ENCODE measurements around the gene STK39.

The STK39 gene

DNA sequence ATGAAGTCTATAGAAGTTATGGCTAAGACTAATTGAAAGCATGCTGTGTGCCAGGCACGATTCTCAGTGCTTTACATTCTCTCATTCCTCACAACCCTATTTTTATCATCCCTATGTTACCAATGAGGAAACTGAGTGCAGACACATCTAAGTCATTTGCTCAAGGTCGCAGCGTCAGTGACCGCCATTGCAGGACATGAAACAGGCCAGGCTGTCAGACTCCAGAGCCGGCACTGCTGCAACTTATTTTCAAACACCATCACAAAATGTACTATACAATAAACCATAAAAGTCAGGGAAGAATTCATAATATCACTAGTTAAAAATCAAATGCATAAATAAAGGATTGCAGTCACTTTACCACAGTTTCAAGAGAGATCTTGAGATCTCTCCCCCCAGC lies 5.6 kb downstream of the STK39 start:
- DNase-seq: no peak

- DNase-seq: no peak
Observed at GRCh38 chr2:168241208-168241607, 6.2 kb downstream of the STK39 start.

DNA sequence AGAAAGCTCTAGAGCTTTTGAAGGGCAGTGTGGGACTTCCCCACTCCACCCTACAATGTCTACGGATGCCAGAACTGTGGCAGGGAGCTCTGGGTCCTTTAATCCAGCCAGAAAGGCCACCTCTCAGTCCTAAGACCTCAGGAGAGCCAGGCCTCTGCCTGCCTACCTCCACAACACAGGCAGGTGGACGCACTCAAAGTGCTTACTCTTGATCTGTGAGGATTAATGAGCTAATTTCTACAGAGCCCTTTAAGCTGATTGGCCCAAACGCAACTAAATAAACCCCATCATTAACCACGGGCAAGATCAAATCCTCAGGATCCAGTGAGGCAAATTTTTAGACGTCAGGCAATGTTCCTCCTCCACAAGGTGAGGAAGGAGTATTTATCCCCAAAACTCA lies 8.1 kb downstream of the STK39 start:
- DNase-seq: no peak

DNA sequence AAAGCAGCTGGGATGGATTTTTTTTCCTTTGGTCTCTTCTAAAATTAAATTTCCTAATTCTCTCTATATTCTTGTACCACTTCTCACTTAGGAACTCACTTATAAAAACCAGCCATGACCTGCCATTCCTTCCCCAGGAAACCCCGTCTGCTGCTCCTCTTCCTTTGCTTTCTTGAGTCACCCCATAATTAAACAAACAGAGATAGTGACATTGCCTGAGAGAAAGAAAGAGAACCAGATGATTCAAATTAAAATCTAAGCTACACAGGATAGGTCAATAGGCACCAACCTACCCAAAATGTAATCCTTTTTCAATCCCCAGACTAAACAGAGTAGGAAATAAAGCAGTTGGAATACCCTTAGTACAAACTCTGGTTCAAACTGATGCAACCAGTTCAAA lies 9.7 kb downstream of the STK39 start:
- DNase-seq: no peak

DNA sequence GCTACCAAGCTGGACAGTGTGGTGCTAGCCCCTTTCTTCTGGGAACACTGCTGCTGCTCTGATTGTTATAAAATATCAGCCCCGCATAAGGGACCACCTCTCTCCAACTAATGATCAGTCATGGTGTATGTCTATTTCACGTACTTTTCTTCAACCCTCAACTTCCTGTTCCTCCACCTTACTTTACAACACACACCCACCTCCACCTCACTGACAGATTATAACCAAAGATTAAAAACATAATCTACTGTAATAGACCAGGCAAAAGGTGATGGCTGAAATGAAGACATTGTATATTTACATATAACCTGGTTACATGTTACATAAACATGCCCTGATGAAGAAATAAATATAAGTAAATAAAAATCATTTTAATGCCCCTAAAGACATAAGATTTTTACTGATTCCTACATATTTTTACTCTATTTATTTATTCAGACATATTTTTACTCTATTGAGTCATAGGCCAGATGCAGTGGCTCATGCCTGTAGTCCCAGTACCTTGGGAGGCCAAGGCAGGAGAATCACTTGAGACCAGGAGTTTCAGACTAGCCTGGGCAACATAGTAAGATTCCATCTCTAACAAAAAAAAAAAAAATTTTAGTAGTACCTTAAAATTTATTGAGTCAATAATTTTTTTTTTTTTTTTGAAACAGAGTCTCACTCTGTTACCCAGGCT lies 12.8 kb downstream of the STK39 start:
- no peak for DNase-seq

- no peak for DNase-seq
Observed at GRCh38 chr2:168233726-168234406, 13.5 kb downstream of the STK39 start.

GRCh38 chr2:168233166-168233565 lies 14.2 kb downstream of the STK39 start:
- DNase-seq: no peak

DNA sequence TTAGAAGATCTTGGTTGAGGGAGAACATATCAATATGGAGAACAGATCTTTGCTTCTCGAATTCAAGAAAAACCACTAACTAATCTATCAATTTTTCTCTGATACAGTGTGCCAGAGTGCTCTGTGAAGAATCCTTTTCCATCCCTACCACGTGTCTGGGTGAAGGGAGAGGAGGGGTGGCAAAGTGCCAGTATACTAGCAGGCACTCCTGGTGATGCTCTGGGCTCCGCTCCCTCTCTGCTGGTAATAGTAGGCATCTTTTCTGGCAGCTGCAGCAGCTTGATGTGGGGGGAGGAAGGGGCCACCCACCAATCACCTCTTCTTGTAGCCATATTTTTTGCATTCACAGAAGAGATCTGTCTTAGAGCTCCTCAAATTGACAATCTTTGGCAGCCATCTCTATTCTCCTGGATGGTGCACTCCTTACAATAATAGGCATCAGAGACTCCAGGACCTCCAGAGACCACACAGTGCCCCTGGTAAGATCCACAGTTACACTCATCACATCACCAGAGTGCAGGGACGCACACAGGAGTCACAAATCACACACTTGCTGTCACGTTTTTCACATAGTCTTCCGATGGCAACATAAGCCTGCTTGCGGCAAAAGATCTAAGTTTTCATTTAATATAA lies 15.7 kb downstream of the STK39 start:
- DNase-seq: no peak

- DNase-seq: no peak
Observed at GRCh38 chr2:168230389-168230788, 17.0 kb downstream of the STK39 start.

GRCh38 chr2:168224346-168224745 lies 23.0 kb downstream of the STK39 start:
- no peak for DNase-seq

- no peak for DNase-seq
Observed at GRCh38 chr2:168222088-168222487, 25.3 kb downstream of the STK39 start.

DNA sequence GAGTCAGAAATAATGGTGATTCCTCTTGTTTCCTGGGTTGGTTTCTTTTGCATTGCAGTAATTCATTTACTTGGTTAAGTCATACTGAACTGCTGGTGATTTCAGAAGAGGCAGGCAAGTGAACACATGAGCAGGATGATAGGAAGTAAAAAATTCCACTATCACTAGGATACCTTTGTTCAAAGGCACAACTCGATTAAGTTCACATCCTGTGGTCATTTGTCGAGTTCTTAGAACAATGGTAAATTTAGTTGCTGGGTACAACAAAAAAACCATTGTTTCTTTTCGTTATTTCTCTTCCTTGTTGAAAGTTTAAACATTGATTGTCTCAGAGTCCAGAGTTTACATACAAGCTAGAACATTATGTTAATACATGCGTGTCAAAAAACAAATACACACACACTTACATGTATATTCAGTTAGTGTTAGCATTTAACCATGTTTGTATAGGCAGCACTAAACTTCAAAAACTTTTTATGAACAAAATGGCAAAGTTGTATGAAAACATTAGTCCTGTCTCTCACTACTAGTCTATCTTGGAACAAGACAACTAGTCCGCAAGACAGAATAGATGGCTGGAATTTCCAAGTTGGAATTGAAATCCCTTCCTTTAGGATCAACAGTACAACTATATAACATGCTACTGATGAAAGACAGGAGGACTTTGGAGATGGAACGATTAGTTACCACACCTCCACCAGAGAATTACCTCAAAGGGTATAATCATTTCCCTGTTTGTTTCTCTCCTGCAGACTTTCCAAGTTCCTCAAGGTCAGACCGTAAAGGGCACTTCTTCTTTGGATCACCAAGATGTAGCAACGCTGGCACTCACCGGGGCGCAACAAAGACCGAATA lies 26.2 kb downstream of the STK39 start:
- DNase-seq: no peak

GRCh38 chr2:168217920-168218319 lies 29.5 kb downstream of the STK39 start:
- no peak for DNase-seq

GRCh38 chr2:168216351-168217005 lies 30.9 kb downstream of the STK39 start:
- no peak for DNase-seq

DNA sequence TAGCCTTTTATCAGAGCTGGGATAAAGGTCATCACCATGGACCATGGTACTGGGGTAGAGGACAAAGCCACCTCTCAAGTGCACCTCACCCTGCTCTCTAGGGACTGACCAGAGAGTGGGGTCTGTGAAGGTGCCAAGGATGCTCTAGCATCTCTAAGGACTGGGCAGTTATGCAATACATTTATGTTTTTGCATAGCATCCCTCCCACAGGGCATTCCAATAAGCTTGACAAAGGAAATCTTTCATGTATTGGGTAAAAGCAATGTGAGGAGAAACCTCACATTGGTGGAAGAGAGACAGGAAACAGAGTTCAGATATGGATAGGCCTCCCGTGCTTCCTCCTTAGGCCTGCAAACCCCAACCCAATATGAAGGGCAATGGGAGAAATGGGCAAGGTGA lies 31.6 kb downstream of the STK39 start:
- no peak for DNase-seq

- DNase-seq: no peak
Observed at GRCh38 chr2:168212866-168213265, 34.5 kb downstream of the STK39 start.

GRCh38 chr2:168212167-168212566 lies 35.2 kb downstream of the STK39 start:
- no peak for DNase-seq

DNA sequence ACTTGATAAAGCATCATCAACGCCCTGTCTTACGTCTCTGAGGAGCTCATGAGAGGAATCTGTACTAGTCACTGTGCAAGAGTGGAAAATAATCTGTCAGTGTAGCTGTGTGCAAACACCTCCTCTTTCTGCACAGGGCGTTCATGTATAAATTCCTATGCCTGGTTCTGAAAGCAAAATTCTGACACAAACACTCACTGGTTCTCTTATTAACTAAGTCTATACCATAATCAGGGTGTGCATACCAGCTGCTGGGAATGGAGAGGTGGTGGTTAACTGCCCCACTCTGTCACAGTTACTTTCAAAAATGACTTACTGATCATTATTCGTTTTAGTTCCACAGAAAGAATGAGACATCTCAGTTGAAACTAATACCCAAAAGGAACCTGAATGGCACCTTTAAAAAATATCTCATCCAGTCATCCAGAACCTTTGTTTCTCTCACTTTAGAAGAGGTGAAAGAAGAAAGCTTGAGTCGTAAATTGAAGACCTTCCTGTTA lies 35.7 kb downstream of the STK39 start:
- DNase-seq: peak; percentile 30

GRCh38 chr2:168210895-168211570 lies 36.4 kb downstream of the STK39 start:
- DNase-seq: no peak

- no peak for DNase-seq
Observed at GRCh38 chr2:168210216-168210894, 37.0 kb downstream of the STK39 start.

DNA sequence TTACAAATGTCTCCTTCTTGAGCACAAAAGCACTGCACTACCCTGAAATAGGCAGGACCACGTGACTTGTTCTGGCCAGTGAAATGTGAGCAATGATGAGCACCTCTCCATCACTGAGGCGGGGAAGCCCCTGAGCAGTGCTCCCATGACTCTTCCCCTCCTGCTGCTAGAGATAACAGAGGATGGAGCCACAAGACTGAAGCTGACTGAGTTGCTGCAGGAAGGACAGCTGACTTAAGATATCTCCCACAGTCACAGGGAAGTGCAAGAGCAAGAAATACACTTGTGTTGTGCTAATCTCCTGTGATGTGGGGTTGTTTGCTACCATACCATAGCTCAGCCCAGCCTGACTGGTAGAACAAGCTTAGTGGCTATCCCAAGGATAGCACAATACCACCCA lies 38.7 kb downstream of the STK39 start:
- DNase-seq: no peak
